Measurements from ENCODE around the gene MRPL53. TPM values are rescaled to one million over a fixed set of nuclear protein-coding genes. Genes with fewer than 3 reads are reported as not detected.

Gene MRPL53
- total and polyA plus RNA-seq, 2 donors from 2014 or later: 85.1 to 157 TPM

DNA sequence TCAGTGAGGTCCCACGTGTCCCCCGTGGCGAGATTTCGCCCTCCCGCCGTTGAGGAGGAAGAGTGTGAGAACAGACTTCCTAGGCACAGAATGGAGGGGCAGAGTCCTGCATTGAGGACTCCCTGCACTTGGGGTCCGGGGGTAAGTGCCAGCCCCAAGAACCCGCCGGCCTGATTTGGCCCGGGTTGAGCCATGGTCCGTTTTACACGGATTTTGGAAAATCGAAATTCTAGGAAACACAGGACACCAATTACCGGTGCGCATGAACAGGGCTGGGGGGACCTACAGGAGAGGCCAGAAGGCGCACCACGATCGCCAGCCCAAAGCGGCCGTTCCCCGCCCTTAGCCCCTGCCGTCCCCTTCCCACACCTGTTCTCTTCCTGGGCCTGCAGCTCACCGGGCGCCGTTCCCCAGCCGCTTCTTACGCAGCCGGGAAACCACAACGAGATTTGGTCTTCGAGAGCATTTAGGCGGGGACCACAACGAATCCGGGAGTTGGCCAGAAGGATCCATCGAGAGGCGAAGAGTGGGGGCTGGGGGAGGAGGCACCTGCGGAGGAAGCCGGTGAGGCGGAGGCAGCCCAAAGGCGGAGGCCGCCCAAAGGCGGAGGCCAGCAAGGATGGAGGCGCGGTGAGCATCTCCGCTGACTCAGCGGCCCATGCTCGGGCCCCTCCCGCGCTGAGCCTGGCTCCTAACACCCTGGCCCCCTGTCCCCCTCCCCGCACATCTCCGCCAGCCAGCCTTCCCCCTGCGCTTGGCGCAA, 41.3 kb upstream of the MRPL53 start:
- Histone ChIP-seq H3K4me3 (ENCODE audit: low read length in 3 of 3) (no peak overlapping the region), H3K27ac (ENCODE audit: low read depth in 2 of 2, low read length in 2 of 2) (no peak overlapping the region), H3K27me3 (ENCODE audit: control insufficient read depth, insufficient read depth, low read length) (peaks cover 67% of the 10 kb centered on the region), H3K9me3 (ENCODE audit: control insufficient read depth in 2 of 3, insufficient read depth in 1 of 3, low read length in 3 of 3) (no peaks in the 10 kb centered on the region), H3K4me1 (ENCODE audit: control insufficient read depth in 2 of 3, insufficient read depth in 2 of 3, low read depth in 1 of 3, low read length in 3 of 3) (peaks cover 0 to 5% (median 0%) of the 10 kb centered on the region in 3 donors), H3K36me3 (ENCODE audit: control insufficient read depth in 2 of 3, insufficient read depth in 3 of 3, low read length in 3 of 3) (no peaks in the 10 kb centered on the region), H3K9ac (ENCODE audit: low read length in 3 of 3) (no peak overlapping the region)
- DNase-seq (peak in 4 of 5 donors; percentile 11 to 50 (median 36)), FAIRE-seq (no peak)
- intact Hi-C loops (cut with DNase I): no loop called here
- TF ChIP-seq, protein P1, sequence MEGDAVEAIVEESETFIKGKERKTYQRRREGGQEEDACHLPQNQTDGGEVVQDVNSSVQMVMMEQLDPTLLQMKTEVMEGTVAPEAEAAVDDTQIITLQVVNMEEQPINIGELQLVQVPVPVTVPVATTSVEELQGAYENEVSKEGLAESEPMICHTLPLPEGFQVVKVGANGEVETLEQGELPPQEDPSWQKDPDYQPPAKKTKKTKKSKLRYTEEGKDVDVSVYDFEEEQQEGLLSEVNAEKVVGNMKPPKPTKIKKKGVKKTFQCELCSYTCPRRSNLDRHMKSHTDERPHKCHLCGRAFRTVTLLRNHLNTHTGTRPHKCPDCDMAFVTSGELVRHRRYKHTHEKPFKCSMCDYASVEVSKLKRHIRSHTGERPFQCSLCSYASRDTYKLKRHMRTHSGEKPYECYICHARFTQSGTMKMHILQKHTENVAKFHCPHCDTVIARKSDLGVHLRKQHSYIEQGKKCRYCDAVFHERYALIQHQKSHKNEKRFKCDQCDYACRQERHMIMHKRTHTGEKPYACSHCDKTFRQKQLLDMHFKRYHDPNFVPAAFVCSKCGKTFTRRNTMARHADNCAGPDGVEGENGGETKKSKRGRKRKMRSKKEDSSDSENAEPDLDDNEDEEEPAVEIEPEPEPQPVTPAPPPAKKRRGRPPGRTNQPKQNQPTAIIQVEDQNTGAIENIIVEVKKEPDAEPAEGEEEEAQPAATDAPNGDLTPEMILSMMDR (IDR thresholded peaks at IDR 0.05; ENCODE audit: borderline replicate concordance, extremely low read depth, insufficient read depth): no peak

DNA sequence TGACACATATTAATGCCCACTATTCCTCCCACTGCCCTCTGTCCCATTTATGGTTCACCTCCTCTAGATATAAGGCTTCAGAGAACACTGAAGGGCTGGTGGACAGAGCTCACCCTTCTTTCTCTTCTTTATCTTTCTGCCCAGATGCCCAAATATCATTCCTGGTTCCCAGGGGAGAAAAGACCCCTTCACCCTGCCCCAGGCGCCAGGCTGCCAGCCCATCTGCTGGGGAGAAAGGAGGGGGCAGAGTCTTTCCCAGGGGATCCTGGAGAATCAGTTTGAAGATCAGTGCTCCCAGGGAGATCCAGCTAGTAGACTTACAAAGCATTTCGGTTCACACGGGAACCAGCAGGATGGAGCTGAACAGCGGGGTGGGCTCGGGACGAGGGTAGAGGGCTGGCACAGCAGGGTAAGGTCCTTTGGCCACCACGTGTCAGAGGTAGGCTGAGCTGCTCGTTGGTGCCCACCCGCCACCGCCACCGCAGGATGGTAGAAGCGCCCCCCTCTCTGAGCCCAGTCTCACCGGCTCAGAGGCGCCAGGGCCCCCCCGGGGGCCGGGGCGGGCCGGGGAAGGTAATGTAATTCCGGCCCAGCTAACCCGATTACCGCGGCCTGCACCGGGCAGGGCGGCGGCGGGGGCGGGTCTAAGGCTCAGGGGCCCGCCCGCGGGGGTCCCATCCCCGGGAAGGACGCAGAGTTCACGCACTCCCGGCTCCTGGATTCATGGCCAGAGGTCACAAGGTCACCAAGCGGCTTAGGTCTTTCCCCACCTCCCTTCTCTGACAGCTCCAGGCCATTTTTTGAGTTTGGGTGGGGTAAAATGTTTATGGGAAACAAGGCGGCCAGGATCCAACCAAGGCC, 40.5 kb upstream of the MRPL53 start:
- no peak for FAIRE-seq
- Histone ChIP-seq H3K27me3 (ENCODE audit: control insufficient read depth, insufficient read depth, low read length) (peaks cover 62% of the 10 kb centered on the region), H3K9ac (ENCODE audit: low read length in 3 of 3) (no peak overlapping the region), H3K27ac (ENCODE audit: low read depth in 2 of 2, low read length in 2 of 2) (no peak overlapping the region), H3K4me1 (ENCODE audit: control insufficient read depth in 2 of 3, insufficient read depth in 2 of 3, low read depth in 1 of 3, low read length in 3 of 3) (peaks cover 0 to 5% (median 0%) of the 10 kb centered on the region in 3 donors), H3K9me3 (ENCODE audit: control insufficient read depth in 2 of 3, insufficient read depth in 1 of 3, low read length in 3 of 3) (no peaks in the 10 kb centered on the region), H3K4me3 (ENCODE audit: low read length in 3 of 3) (no peak overlapping the region), H3K36me3 (ENCODE audit: control insufficient read depth in 2 of 3, insufficient read depth in 3 of 3, low read length in 3 of 3) (no peaks in the 10 kb centered on the region)
- peak in 3 of 5 donors; percentile 16 to 70 (median 59) for DNase-seq
- intact Hi-C loops (cut with DNase I): no loop called here
- TF ChIP-seq, protein P1 (IDR thresholded peaks at IDR 0.05; ENCODE audit: borderline replicate concordance, extremely low read depth, insufficient read depth): no peak

DNA sequence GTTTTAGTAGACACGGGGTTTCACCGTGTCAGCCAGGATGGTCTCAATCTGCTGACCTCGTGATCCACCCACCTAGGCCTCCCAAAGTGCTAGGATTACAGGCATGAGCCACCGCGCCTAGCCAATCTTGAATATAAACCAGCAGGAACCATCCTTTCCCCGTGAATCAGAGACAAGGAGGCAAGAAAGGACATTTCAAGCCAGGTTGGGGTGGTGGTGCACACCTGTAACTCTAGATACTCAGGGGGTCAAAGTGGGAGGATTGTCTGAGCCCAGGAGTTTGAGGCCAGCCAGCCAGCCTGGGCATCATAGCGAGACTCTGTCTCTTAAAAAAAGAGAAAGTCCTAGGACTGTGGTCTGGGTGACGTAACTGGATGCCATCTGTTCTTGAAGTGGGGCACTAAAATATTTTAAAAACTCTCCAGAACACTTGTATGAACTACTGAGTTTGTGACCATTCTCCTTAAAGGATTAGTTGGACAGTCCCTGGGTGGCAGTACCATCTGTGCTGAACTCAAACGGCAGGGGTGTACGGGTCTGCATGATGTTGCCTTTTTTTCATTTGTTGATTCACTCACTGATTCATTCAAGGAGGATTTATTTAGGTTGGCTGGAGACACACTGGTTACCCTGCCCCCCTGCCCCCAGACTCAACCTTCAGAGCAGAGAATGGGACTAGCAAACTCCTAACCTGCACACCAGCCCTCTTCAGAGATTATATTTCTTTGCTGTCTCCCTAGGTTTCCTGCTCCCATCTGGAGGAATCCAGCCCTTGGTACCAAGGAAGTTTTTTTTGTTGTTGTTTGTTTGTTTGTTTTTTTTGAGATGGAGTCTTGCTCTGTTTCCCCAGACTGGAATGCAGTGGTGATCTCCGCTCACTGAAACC, 38.9 kb upstream of the MRPL53 start:
- TF ChIP-seq, protein P1 (IDR thresholded peaks at IDR 0.05; ENCODE audit: borderline replicate concordance, extremely low read depth, insufficient read depth): no peak
- Histone ChIP-seq H3K4me1 (ENCODE audit: control insufficient read depth in 2 of 3, insufficient read depth in 2 of 3, low read depth in 1 of 3, low read length in 3 of 3) (peaks cover 0 to 11% (median 6%) of the 10 kb centered on the region in 3 donors), H3K9me3 (ENCODE audit: control insufficient read depth in 2 of 3, insufficient read depth in 1 of 3, low read length in 3 of 3) (no peaks in the 10 kb centered on the region), H3K4me3 (ENCODE audit: low read length in 3 of 3) (no peak overlapping the region), H3K27me3 (ENCODE audit: control insufficient read depth, insufficient read depth, low read length) (peaks cover 48% of the 10 kb centered on the region), H3K36me3 (ENCODE audit: control insufficient read depth in 2 of 3, insufficient read depth in 3 of 3, low read length in 3 of 3) (no peaks in the 10 kb centered on the region), H3K27ac (ENCODE audit: low read depth in 2 of 2, low read length in 2 of 2) (no peak overlapping the region), H3K9ac (ENCODE audit: low read length in 3 of 3) (no peak overlapping the region)
- intact Hi-C loops (cut with DNase I): no loop called here
- DNase-seq (no peak), FAIRE-seq (no peak)

Measured in kidney (tissue), 14 donors.